Glutamatergic neuron (in vitro differentiated cells): ENCODE results near the gene COLEC11. TPM values are rescaled to one million over a fixed set of nuclear protein-coding genes. Genes with fewer than 3 reads are reported as not detected.

Source experiments
- DNase-seq: peaks from one replicate; pipeline ENCODE4 v3.0.0; 2022
- H3K27ac Mint-ChIP-seq: one replicate; pipeline ENCODE4 v1.8.0; 2020; ENCODE audit warnings: mild to moderate bottlenecking, mixed read lengths, inconsistent platforms; ENCODE audit not compliant: unreplicated experiment
- H3K27me3 Mint-ChIP-seq: one replicate; pipeline ENCODE4 v1.8.0; 2020; ENCODE audit warnings: mild to moderate bottlenecking, moderate library complexity, mixed read lengths, inconsistent platforms; ENCODE audit not compliant: unreplicated experiment
- H3K36me3 Mint-ChIP-seq: one replicate; pipeline ENCODE4 v1.8.0; 2020; ENCODE audit warnings: mild to moderate bottlenecking, mixed read lengths, inconsistent platforms; ENCODE audit not compliant: unreplicated experiment
- H3K4me1 Mint-ChIP-seq: one replicate; pipeline ENCODE4 v1.8.0; 2020; ENCODE audit warnings: mild to moderate bottlenecking, low read depth, mixed read lengths, inconsistent platforms; ENCODE audit not compliant: unreplicated experiment
- H3K4me3 Mint-ChIP-seq: one replicate; pipeline ENCODE4 v1.8.0; 2020; ENCODE audit warnings: mild to moderate bottlenecking, mixed read lengths, inconsistent platforms; ENCODE audit not compliant: unreplicated experiment
- H3K9me3 Mint-ChIP-seq: one replicate; pipeline ENCODE4 v1.8.0; 2020; ENCODE audit warnings: mild to moderate bottlenecking, moderate library complexity, mixed read lengths, inconsistent platforms; ENCODE audit not compliant: unreplicated experiment
- CTCF ChIP-seq: fragments of 200-600 bp; sonication (generic); IDR thresholded peaks from one replicate; pipeline ENCODE4 v1.5.0; 2021; ENCODE audit not compliant: partially characterized antibody, unreplicated experiment
- total RNA-seq: library from RNA; stranded (reverse); fragmentation: NEBNext Ultra II Directional; extraction: Animal tissue kit (Norgen Biotek cat#: 25700); gene quantifications from one replicate; pipeline ENCODE4 v1.2.1, GENCODE V29; 2021; ENCODE audit not compliant: unreplicated experiment

COLEC11 gene
- total RNA-seq, 1 donor from 2014 or later: not detected

- H3K27ac Mint-ChIP-seq: no peak overlapping the region
- H3K4me3 Mint-ChIP-seq: no peak overlapping the region
- peaks cover 3% of the 10 kb centered on the region for H3K4me1 Mint-ChIP-seq
- no peak for TF ChIP-seq CTCF
- H3K9me3 Mint-ChIP-seq: no peaks in the 10 kb centered on the region
- DNase-seq: peak; percentile 2
- peaks cover 2% of the 10 kb centered on the region for H3K27me3 Mint-ChIP-seq
- H3K36me3 Mint-ChIP-seq: peaks cover 5% of the 10 kb centered on the region
Observed at GRCh38 chr2:3644891-3645605, 50.1 kb downstream of the COLEC11 start.

GRCh38 chr2:3645745-3646389 lies 51.0 kb downstream of the COLEC11 start:
- H3K4me1 Mint-ChIP-seq: peaks cover 5% of the 10 kb centered on the region
- no peak for TF ChIP-seq CTCF
- H3K36me3 Mint-ChIP-seq: peaks cover 5% of the 10 kb centered on the region
- peaks cover 2% of the 10 kb centered on the region for H3K9me3 Mint-ChIP-seq
- no peak overlapping the region for H3K4me3 Mint-ChIP-seq
- H3K27ac Mint-ChIP-seq: no peak overlapping the region
- peaks cover 4% of the 10 kb centered on the region for H3K27me3 Mint-ChIP-seq
- DNase-seq: no peak

GRCh38 chr2:3646446-3646845 lies 51.5 kb downstream of the COLEC11 start:
- peaks cover 11% of the 10 kb centered on the region for H3K4me1 Mint-ChIP-seq
- no peak for DNase-seq
- peaks cover 6% of the 10 kb centered on the region for H3K27me3 Mint-ChIP-seq
- H3K4me3 Mint-ChIP-seq: no peak overlapping the region
- H3K27ac Mint-ChIP-seq: no peak overlapping the region
- no peak for TF ChIP-seq CTCF
- peaks cover 3% of the 10 kb centered on the region for H3K9me3 Mint-ChIP-seq
- H3K36me3 Mint-ChIP-seq: peaks cover 3% of the 10 kb centered on the region

- peaks cover 15% of the 10 kb centered on the region for H3K4me1 Mint-ChIP-seq
- no peak overlapping the region for H3K27ac Mint-ChIP-seq
- no peak overlapping the region for H3K4me3 Mint-ChIP-seq
- DNase-seq: peak; percentile 11
- TF ChIP-seq CTCF: no peak
- peaks cover 6% of the 10 kb centered on the region for H3K27me3 Mint-ChIP-seq
- H3K36me3 Mint-ChIP-seq: no peaks in the 10 kb centered on the region
- H3K9me3 Mint-ChIP-seq: peaks cover 5% of the 10 kb centered on the region
Observed at GRCh38 chr2:3647246-3647645, 52.3 kb downstream of the COLEC11 start.
